SKM-1 (cell line): ENCODE data around the gene MAP6.
A peak's percentile ranks its signal among the peaks of the same experiment; 100 is the strongest.

Experiments
- DNase-seq: peaks from one replicate; lab custom pipeline; 2025; ENCODE audit not compliant: unreplicated experiment; lab: John Stamatoyannopoulos, UW

The MAP6 gene

GRCh38 chr11:75632450-75632849 lies 36.4 kb downstream of the MAP6 start:
- DNase-seq = no peak

DNA sequence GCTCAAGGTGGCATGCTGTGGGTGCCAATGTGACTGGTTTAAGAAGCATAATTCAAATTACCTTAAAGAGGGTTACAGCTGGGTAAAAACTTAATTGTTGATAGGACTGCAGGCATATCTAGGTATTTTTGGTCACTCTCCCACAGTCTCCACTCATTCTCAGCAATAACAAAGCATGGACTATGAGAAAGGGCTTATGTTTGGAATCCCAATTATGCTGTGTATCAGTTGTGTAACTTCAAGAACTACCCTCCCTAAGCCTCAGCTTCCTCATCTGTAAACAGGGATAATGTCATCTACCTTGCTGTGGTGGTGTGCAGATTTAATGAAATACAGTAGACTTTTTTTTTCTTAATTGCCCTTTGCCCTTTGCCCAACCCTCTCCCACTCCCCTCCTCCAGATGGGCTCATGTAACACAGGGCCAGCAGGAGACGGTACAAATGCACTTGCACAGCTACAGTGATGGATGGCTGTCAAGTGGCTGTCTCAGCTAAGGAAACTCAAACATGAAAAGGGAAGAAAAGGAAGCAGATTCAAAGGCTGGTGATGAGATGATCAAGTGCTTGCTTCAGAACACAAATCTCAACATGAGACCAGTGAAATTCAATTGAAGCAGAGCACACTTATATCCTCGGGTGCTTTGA lies 37.6 kb downstream of the MAP6 start:
- no peak for DNase-seq

DNA sequence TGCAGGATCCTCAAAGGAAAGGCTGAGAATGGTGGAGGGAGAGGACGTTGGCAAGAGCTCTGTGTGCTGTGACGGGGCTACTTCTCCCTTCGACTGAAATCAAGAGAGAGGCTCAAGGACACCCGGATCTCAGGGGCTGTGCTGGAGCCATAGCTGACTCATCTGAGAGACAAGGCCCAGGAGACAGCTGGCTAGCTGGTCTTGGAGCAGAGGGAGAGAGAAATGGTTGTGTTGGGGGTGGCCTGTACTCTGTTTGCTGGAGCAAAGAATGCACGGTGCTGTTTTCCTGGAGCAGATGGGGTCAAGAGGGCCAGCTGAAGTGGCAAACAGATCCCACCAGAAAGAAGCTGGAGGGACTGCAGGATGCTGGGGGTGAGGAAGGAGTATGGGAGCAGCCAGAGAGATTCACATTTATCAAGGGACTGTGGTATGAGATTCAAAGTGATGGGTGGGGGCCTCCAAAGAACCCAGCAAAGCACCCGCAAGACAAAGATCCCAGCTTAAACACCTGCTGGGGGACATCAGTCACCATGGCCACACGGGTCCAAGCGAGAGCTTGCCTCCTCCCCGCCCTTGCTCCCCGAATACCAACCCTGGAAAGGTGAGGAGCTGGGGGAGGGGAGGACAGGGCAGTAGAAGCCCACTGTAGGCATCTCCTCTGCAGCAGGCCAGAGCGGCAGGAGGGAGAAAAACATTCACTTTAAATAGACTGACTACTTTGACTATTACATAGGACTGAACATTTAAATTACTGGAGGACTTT lies 40.8 kb downstream of the MAP6 start:
- no peak for DNase-seq

- no peak for DNase-seq
Observed at GRCh38 chr11:75626889-75627529, 41.8 kb downstream of the MAP6 start.

GRCh38 chr11:75625991-75626888 lies 42.6 kb downstream of the MAP6 start:
- DNase-seq = no peak

- no peak for DNase-seq
Observed at GRCh38 chr11:75625021-75625420, 43.8 kb downstream of the MAP6 start.

- no peak for DNase-seq
Observed at GRCh38 chr11:75616281-75616680, 52.6 kb downstream of the MAP6 start.

DNA sequence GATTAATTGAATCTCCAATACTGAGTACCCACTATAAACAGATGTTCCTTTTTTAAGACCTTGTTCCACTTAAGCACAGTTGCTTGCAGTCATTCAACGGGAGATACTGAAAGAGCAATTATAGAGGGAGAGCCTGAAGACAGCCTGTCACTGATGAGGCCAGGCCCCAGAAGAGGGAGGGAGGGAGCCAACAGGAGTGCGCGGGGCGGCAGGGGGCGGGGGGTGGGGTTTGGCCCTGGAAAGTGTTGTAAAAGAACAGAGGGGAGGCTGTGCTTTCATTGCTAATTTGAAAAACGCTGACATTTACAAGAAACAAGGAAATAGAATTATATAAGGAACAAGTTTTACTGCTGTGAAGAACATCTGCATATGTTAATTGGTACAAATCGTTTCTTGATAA lies 53.1 kb downstream of the MAP6 start:
- no peak for DNase-seq

- no peak for DNase-seq
Observed at GRCh38 chr11:75611823-75612222, 57.0 kb downstream of the MAP6 start.

GRCh38 chr11:75606099-75606498 lies 62.7 kb downstream of the MAP6 start:
- no peak for DNase-seq

- no peak for DNase-seq
Observed at GRCh38 chr11:75603791-75604736, 64.8 kb downstream of the MAP6 start.

- no peak for DNase-seq
Observed at GRCh38 chr11:75602951-75603350, 65.9 kb downstream of the MAP6 start.

DNA sequence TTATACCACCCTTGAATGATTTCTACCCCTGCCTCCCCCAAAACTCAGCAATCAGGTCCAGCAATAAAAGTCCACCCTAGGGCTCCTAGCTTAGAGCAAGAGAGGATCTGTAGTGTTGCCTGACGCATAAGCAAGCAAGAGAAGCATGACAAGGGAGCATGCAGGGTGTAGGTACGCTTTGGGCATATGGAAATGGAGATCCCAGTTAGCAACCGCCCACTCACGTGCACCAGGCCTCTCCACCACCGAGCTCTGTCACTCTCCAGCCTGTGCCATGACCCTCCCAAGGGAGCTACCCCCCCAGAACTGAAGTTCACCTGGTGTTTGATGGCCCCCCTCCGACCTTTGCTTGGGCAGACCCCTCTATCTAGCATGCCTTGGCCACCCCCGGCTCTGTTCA lies 67.3 kb downstream of the MAP6 start:
- DNase-seq = no peak

GRCh38 chr11:75600356-75600755 lies 68.5 kb downstream of the MAP6 start:
- DNase-seq = no peak

DNA sequence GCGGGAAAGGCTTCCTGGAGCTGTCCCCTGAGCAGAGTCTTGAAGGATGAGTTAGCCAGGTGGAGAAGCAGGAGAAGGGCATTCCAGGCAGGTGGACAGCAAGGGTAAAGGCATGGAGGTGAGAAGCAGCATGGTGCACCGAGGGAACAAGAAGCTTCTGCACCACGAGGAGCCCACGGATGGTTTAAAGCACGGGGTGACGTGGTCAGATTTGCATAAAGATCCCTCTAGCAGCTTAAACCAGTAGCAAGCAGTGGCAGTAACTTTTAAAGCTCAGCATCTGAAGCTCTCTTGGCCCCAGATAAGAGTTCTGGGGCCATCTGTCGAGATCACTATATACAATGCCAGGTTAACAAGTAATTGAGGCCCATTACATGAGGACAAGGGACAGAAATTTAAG lies 69.9 kb downstream of the MAP6 start:
- DNase-seq = no peak

GRCh38 chr11:75598264-75598663 lies 70.6 kb downstream of the MAP6 start:
- no peak for DNase-seq

GRCh38 chr11:75597636-75598035 lies 71.2 kb downstream of the MAP6 start:
- DNase-seq = peak; percentile 52

DNA sequence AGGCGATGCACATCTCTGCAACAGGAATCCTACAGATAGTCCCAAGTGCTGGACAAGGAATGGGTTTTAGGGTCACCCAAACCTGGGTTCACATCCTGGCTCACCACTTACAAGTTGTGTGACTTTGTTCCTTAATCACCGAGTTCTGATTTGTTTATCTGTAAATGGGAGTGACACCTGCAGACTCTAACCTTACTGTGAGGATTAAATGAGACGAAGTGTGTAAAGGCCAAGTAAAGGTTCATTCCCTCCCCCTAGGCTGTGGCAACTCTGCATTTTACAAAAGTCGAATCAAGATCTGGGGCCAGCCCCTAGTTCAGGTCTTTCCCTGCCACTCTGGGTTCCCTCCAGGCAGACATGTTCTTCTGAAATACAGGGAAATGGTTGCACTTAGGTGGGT lies 71.9 kb downstream of the MAP6 start:
- no peak for DNase-seq

DNA sequence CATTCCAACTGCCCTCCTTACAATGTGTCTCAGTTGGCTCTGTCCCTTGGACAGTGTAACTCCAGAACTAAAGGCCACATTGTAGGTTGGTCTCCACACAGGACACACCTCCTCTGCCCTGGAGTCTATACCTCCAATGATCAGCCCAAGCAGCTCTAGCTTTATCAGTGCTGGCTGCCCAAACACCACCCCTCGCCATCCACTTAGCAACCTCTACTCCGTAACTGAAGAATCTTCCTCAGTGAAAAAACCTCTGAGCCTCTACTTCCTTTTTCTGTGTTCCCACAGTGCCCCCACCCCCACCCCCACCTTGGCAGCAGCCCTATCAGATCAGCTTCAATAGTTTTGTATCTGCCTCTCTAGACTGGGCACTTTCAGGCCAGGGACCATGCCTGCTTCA lies 73.4 kb downstream of the MAP6 start:
- DNase-seq = peak; percentile 25

GRCh38 chr11:75594211-75594610 lies 74.6 kb downstream of the MAP6 start:
- DNase-seq = no peak
